KBM-7 (cell line): ENCODE measurements around the gene NFIB.

Experiments
- DNase-seq: peaks from one replicate; pipeline ENCODE4 v3.0.0-alpha.2; 2015
- in situ Hi-C: fragments of 300-500 bp; cut with MboI; formaldehyde crosslinking; loops from 2 replicates; pipeline ENCODE4 v1.14.3; 2020; ENCODE audit warnings: low sequenced_read_pairs, low pct_unique_long_range_greater_than_20kb, mixed read lengths

Gene NFIB

DNA sequence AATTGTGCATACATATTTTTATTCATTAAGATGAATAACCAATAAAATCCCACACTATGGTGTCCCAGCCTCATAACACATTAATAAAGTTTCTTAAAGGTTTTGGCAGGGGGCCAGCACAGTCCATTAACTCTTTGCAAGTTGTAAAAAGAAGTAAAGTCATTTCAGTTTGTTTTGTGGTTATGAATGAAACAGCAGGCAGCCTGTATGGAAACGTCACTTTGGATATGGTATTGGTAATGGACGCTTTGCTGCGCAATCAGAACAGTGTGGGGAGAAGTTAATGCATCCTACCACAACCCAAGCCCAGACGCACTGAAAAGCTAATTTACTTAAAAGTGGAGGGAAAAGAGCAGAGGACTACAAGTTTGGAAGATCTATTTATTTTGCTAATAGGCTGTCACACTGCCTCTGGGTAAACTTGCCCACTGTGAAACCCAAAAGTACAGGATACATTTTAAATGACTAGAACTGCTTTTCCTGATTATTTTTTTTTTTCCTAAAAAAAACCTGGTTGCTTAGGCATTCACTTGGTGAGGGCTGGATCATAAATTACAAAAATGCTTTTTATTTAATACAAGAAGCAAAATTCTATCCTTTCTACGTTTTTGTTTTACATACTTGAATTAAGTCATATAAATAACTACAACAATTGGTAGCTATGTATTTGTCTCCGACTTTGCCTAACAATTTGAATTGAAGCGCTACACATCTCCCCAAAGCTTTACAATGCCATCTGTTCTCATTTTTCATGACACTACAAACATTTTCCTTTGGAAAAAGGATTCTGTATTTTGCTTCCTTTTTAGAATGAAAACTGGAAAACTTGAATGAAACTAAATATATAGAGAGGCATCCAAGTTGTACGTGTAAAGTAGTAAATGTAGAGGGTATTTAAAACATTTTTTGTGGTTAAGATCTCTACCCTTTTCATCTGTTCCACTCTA, 104.3 kb downstream of the NFIB start:
- peak; percentile 17 for DNase-seq
- in situ Hi-C loops, result no loop called here

DNA sequence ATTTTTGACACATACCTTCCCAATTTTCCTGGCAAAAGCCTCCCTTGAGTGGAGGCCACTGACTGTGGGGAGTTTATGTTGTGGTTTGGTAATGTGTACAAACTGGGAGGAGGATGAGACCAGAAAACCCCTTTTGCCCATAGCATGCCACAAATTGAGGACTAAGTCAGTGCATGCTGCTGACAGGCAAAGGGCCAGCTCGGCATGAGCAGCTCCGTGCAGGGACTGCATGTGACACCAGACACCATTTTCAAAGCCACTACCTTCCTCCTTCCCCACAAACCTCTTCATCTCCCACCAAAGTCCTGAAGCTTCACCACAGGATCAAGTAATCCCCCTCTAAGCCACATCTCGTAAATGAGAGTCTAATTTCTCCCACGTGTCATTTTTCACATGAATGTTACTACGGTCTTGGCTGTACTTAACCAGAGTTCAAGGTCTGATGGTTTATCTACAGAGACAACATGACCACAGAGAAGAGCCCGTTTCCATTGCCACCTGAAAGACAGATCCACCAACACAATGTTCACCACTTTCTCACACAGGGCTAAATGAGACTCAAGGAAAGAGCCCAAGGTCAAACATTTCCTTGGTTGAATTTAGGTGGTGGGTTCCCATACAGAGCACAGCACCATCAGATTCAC, 106.5 kb downstream of the NFIB start:
- DNase-seq, result peak; percentile 25
- in situ Hi-C loops, result no loop called here

DNA sequence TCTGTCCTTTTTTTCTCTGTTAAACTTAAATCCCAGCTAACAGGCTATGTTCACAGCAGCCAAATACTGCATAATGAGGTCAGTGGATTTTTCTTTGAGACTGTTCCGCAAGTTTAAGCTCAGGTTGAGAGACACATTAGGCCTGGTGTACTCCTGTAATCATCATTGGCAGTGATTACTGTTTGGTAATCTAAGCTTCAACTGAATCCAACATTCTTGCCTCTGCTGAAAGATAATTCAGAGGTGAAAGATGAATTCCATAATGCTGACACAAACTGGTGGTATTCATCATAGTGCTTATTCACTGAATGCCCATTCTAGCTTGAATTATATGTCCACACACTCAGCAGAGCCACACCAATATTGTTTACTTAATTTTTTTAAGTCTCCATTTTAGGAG, 108.5 kb downstream of the NFIB start:
- in situ Hi-C loops, result no loop called here
- DNase-seq, result no peak

DNA sequence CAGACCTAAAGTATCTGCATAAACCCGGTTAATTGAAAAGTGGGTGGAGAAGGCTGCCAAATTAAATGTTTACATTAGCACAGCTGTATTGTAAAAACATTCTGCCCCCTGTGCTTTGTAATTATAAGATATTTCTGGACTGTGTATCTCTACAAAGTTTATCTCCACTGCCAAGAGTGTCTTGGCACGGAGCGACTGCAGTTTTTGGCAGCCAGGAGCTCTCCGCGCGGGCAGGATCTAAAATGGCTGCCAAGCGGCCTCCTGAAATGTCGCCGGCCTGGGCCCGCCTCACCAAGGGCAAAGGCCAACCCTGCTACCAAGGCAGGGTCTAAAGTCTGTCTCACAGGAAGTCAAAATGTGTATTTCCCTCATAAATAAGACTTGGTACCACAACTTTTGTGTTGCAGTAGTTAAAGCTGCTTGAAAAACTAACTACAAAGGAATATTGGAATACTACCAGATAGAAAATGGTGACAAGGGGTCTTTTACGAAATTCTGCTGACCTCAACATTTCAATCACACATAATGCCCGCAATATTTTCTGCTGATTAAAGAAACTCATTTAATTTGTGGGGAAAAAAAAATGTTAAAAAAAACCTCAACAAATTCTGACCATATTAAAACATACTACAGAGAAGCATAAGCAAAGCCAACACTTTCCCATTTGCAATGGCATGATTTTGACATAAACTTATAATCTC, 110.4 kb downstream of the NFIB start:
- in situ Hi-C loops, result no loop called here
- DNase-seq, result no peak

DNA sequence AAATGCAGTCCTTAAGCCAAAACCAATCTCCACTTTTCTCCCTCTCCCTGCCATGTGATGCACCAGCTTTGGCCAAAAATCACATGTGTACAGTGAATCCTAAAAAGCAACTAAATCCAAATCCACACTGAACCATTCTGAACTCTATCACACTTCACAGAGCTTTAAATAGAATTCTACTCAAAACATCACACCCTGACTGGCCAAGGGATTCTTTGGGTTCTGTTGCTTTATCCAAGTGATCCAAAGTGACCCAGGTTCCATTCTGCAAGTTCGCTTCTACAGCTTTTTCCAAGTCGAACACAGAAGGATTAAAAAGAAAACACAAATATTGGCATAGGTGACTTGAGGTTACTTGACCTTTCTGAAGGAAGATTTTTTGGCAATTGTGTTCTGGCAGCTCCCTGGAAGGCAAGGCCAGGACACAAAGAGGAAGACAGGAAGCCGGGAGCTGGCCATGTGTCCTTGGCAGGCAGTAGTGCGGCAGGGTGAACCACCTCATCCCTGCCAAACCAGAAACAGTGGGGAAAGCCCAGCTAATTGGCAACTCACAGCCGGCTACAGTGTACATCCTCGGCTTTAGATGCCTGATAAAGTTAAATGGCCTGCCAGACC, 115.0 kb downstream of the NFIB start:
- no peak for DNase-seq

DNA sequence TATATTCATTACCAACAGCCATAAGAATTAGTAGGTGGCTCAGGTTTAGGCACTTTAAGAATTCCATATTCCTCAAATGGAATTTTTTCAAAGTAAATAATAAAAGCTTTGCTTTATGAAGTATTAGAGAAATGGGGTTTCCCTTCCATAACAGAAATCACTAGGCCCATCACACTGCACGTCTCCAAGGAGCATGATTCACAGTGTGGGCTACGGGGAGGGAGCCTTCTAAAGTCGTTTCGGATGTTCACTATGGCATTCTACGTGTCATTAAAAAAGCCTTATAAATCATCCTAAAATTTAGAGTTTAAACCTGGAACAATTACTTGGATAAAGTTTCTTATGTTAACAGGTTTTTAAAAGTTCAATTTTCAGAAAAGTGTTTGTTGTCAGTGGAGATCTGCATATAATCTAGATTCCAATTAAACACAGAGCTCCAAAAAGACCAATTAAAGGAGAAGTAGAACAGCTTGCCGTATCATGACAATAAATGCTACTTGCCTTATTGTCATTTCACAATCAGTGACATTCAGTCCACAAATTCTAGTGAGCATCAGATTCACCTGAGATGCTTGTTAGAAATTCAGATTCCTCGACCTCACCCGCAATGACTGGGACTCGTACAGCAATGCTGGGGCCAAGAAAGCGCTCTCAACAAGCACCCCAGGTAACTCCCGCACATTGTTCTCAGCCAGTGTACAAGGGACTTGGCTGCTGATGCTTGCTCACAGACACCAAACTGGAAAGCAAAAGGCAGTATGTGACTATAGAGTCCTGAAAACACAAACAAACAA, 115.7 kb downstream of the NFIB start:
- no peak for DNase-seq
- in situ Hi-C loops, result loop anchor here (25.0 kb wide), 1 partner anchor 89 kb away; no protein-coding TSS in a partner anchor

More for the DNA sequence above, 115.0 kb downstream of the NFIB start:
- in situ Hi-C loops, result loop anchor here (25.0 kb wide), 1 partner anchor 88 kb away; no protein-coding TSS in a partner anchor

DNA sequence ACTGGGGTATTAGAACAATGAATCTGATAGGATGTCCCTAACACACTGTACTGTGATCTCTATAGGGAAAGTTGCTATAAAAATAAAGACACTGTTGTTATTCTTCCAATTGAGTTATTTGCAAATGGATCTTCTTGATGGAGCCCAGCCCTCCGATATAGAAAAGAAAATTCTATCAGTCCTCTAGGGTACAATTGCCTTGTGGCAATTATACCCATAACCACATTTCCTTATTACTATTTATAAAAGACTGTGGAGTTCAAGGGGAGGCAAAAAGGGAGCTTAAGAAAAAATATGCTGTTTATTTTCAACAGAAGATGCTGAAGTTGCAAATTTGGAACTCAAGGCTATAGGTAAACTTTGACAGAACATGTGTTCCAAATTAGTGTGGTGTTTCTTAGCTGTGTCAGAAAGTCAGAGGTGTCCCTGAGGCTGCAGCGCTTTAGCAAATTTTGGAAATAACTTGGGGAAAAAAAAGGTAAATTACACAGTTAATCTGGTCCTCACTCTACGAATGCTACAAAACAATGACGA, 116.5 kb downstream of the NFIB start:
- in situ Hi-C loops, result loop anchor here (25.0 kb wide), 1 partner anchor 90 kb away; no protein-coding TSS in a partner anchor
- no peak for DNase-seq

DNA sequence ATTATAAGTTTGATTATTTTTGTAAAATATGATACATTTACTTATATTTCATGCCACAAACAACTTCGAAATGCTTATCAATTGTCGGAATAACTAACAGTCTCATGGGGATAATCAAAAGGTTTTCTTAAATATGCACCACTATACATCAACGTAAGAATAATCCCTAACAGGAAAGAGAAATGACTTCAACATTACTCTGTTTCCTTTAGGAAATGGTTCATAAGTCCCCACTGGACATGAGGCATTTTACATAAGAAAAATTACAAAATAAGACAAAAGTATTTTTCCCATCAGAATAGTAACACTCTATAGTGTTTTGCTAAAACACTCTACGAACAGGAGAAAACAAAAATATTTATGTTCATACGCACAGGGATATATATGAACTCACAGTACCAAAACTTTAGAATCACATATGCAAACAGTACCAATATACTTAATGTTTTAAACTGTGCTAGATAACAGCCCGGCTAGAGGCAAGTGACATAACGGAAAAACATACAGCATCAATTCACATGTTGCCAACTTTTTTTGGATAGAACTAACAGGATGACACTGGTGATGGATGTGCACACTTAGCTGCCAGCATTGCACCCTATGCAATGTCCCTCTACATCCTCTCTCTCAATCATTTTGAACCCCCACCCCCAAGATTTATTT, 120.5 kb downstream of the NFIB start:
- in situ Hi-C loops, result loop anchor here (25.0 kb wide), 1 partner anchor 94 kb away; no protein-coding TSS in a partner anchor
- no peak for DNase-seq

DNA sequence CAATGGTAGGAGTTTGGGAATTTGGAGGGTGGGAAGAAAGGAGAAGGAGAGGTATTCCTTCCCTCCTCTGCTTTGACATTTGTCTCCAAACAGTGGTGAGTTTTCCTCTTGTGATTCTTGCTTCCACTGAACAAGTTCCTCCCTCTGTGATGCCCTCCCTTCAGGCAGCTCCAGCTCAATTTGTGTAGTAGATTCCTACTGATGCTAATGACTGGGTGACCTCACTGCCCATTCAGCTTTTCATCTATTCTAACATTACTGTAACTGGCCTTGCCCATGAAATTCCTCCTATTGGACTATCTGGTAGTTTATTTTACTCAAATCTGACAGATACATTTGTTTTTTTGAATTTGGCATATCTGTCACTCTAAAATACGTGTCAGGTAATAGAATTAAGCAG, 121.4 kb downstream of the NFIB start:
- no peak for DNase-seq
- in situ Hi-C loops, result loop anchor here (25.0 kb wide), 1 partner anchor 95 kb away; no protein-coding TSS in a partner anchor

DNA sequence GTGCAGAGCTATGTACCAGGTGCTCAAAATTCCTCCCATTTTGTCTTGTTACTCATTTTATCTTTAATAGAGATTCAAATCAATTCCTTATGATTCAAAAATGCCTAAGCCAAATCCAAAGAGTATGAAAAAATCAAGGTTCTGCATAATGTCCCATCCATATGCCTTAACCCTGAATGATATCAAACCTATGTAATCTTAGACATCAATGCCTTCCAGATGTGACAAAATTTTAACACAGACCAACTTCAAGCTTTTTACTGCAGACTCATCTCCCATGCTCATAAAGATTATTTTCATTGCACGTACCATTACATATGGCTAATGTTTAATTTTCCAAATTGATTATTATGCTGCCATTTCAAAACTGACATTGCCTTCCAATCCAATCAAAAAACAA, 122.4 kb downstream of the NFIB start:
- no peak for DNase-seq
- in situ Hi-C loops, result loop anchor here (25.0 kb wide), 1 partner anchor 96 kb away; no protein-coding TSS in a partner anchor

DNA sequence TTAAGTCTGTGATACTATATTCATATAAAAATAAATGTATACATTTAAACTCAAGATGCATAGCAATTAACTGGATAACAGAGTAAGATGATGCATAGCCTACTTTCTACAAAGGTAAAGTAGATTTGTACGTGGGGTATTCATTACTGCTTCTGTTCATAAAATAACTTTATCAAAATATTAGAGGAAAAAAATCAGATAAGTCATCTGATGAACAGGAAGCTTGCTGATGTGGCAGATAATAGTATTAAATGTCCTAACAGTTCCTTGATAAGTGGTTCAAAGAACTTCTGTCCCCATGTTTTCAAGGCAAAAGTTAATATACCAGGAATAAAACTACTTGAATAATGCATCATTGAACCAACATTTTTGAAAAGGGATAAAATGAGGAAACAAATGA, 123.7 kb downstream of the NFIB start:
- DNase-seq, result no peak
- in situ Hi-C loops, result loop anchor here (25.0 kb wide), 1 partner anchor 97 kb away; no protein-coding TSS in a partner anchor

DNA sequence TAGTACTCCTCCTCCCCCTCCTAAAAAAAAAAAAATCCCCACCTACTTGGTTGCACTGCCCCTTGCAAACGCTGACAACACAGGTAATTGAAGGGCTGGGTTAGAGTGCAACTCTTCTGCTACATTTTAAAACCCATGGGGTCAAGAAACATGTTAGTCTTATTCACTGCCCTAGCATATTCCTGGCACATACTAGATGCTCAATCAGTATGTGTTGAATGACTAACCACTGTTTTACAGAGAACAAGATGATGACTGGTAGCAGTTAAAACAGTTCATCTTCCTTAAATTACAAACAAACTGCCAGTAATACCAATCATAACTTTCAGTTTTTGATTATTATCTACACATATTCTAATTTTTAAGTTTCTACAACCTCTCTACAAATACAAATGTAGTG, 124.4 kb downstream of the NFIB start:
- no peak for DNase-seq
- in situ Hi-C loops, result loop anchor here (25.0 kb wide), 1 partner anchor 98 kb away; no protein-coding TSS in a partner anchor

DNA sequence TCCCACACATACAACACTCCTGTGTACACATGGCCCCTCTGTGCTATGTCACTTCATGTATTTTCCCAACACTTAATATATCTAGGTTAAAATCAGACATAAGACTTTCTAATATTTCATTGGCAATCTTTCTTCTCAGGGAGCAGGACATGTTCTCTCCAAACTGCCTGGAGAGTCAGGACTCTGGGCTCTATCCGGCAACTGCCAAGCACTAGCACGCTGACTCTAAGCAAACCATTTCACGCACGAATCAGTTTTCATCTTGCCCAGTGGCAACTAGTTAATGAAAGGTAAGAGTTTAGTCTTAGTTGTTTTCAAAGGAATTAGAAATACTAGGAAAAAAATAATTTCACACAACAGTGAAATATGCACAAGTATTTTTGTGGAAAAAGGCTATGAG, 124.8 kb downstream of the NFIB start:
- in situ Hi-C loops, result loop anchor here (25.0 kb wide), 1 partner anchor 98 kb away; no protein-coding TSS in a partner anchor
- DNase-seq, result no peak

DNA sequence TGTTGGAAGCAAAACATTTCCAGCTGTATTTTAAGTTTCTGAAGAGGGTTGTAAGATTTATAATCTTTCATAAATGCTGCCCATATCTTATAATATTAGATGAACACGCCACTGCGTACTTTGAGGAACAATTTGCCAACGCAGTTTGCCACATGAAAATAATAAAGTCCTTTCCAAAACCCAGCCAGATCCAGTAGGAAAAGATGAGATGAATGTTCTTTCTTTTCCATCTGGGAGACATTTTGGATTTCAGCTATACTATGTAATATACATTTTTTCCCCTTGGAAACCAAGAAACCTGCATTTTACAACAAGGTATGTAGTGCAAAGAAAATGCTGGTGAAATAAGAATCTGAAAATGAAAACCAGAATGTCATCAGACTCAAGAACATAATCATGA, 125.4 kb downstream of the NFIB start:
- no peak for DNase-seq

DNA sequence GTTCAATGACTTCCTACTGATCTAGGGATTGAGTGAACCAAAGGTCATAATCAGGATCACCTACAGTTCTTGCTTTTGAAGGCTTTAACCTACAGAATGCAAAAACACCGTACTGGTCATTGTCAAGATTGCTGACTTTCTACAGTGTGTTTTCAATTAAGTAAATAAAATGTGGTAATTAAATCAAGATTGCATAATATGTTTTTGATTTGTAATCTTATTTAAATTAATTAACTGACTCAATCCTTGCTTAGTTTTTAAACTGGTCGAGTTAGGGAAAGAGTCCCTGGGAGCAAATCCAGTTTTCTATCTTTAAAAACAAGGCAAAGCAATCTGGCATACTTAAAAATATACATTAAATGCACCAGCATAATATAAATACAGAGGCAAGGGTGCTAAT, 125.9 kb downstream of the NFIB start:
- DNase-seq, result no peak
- in situ Hi-C loops, result loop anchor here (25.0 kb wide), 1 partner anchor 99 kb away; no protein-coding TSS in a partner anchor

More for the DNA sequence above, 125.4 kb downstream of the NFIB start:
- in situ Hi-C loops, result loop anchor here (25.0 kb wide), 1 partner anchor 99 kb away; no protein-coding TSS in a partner anchor

DNA sequence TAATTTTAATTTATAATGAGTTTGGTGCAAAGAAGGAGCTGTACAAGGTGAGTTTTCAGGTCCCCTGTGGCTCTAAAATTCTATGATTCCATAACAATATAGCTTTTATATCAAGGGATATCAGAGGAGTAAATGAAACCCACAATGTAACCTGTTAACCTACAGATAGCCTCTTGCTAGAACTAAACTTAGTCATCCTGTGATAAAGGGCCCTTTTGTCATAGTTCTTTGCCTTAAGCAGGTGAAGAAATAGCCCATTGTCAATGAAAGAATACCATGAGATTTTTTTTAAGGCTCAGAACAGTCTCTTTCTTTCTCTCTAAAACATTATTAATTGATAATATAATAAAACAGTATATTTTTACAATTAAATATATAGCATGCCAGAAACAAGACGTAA, 127.8 kb downstream of the NFIB start:
- no peak for DNase-seq
- in situ Hi-C loops, result loop anchor here (25.0 kb wide), 1 partner anchor 101 kb away; no protein-coding TSS in a partner anchor

DNA sequence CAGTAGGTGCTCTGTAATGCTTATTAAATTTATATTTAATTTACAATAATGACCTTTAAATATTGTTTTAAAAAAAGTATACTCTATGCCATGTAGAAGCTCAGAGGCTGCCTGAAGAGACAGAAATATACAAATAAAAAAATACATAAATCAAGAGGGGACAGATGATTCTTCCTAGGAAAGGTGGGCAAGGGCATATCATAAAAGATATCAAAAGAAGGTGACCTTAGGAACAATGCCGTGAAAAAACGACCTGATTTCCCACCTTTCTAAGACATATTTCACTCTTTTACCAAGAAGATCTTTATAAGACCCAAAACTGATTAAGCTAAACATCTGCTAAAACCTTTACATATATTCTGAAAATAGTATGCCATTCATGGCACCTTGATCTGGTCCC, 128.9 kb downstream of the NFIB start:
- in situ Hi-C loops, result loop anchor here (25.0 kb wide), 1 partner anchor 102 kb away; no protein-coding TSS in a partner anchor
- DNase-seq, result no peak
